ENCODE data around the gene TMEM178B.

Gene TMEM178B

DNA sequence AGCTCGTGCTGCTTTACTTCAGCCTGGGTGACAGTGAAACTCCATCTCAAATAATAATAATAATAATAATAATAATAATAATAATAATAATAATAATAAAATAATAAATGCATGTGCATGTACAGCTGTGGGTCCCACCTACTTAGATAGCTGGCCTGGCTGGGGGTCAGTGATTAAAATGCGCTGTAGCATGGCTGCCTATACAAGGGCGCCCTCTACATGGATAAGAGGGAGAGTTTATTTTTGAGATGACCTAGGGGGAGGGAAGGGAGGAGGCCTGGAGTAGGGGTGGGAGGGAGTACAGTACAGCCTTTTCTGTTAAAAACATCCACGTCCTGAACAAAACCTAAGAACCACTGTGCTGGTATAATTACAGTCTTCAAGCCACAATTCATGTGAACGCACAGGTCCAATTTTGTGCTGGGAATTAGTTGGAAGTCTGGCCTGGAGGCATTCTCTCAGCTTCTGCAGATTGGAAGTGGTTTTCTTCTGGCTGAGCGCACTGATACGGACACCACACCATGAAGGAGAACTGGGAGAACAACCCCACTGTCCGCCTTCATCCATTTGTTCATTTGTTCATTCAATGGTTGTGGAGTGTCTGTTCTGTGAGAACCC lies 146.5 kb downstream of the TMEM178B start:
- DNase-seq = no peak

DNA sequence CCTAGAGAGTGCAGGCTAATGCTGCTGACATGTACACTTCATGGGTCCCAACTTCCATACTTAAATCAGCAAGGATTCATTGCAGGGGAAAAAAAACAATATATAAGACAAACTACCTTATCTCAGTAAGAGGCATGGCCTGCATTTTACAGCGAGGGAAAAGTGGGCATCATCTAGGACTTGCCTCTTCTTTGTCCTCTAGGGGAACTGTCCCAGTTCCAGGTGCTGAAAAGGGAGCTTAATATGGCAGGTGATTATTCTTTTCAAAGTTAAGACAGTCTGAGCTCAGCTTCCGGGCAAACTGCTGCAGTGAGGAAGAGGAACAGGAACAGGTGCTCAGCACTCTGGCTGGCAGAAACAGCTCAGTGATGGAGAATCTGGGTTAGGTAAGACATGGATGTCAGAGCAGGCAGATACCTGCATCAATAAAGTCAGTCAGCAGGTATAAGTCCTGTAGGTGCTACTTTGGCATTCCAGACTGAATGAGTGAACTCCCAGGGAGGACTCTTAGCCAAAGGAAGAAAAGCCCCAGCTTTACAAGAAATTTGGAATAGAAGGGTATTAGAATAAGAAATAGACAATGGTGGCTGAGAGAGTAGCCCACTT lies 147.2 kb downstream of the TMEM178B start:
- no peak for DNase-seq

DNA sequence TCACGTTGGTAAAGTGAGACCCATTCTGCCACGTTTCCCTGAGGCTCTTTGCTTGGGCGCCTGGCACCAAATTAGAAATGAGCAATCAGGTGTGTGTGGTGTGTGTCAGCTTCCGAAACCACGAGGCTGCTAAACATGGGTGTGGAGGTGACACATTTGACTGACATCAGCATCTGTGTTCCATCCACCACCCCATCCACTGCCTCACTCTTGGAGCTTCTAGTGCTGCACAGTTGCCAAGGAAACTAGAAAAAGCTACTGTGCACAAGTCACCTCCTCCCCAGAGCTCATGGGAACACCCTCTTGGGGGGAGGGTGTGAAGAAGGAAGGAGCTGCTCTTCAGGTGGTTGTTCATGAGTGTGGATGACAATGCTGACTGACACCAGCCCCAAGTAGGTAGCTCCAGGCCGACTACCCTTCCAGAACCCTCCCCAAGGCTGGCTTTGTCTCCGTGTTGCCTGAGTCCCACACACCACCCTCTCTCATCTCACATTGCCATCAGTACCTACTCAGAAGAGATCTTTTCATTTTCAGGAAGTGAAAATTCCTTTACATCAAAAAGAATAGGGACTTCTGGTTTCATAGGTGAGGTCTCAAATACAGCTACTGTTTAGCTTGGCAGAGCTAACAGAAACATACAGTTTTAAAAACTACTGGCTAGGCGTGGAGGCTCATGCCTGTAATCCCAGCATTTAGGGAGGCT lies 152.2 kb downstream of the TMEM178B start:
- peak in 7 of 51 donors; percentile 15 to 63 (median 42) for DNase-seq

DNA sequence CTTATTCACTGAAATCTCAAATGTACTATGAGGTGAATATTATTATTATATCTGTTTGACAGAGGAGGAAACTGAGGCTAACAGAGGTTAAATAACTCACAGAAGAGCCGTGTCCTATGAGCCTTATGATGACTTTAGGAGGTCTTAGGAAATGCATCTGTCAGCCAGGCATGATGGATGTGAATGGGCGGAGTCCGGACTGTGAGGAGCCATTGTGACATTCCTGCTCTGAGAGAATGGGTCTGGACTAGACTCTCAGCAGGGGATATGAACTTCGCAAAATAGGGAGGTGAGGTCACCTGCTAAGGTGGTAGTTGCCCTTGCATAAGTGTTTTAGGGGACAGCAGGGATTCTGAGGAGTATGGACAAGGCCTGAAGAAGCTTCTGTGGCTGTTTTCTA lies 153.6 kb downstream of the TMEM178B start:
- no peak for DNase-seq

DNA sequence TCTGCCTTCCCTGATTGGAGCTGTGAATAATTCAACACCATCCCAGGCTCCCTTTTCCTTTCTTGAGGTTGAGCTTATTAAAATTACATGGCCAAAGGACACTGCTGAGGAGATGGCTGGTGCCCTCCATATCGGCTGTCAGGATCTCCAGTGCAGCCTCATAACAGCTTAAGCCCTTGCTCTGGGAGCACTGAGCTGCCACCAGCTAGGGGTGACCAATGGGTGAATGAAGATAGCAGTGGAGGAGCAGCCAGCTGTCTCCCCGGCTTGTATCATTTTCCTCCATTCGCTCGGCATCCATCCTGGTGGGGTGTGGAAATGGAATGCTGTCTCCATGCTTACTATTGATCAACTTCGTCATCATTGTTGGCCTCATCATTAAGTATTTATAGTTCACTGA lies 154.6 kb downstream of the TMEM178B start:
- DNase-seq = no peak

DNA sequence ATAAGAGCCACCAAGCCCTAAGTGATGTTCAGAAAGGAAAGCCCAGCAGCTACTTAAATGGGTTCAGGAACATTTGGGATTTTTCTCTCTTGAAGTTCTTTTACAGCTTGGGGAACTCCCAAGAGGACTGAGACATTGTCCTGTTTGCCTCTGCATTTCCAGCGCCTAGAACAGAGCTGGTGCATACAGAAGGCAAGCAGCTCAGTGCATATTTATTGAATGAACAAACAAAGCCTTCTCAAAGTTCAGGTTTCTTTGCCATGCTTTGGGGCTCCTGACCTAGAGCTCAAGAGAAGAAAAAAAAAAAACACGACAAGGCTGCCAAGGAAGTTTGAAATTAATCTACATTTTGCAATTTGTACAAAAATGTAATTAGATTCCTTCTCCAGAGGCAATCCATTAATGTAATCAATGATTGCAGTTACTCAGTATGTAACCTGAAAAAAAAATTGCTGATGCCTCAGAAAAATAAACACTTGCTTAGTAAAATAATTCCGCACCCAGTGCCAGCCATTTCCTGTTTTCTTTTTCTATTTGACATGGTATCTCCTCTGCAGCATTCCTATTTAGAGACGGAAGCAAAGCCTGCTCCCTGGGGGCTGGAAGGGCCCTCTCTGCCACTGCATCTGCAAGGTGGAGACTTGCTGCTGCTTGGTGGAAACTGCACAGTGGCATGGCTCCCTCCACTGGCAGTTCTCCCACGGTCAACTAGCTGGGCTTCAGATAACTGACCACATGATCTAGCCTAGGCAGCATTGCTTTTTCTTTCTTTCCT lies 157.3 kb downstream of the TMEM178B start:
- DNase-seq = peak in 30 of 51 donors; percentile 5 to 72 (median 35)

DNA sequence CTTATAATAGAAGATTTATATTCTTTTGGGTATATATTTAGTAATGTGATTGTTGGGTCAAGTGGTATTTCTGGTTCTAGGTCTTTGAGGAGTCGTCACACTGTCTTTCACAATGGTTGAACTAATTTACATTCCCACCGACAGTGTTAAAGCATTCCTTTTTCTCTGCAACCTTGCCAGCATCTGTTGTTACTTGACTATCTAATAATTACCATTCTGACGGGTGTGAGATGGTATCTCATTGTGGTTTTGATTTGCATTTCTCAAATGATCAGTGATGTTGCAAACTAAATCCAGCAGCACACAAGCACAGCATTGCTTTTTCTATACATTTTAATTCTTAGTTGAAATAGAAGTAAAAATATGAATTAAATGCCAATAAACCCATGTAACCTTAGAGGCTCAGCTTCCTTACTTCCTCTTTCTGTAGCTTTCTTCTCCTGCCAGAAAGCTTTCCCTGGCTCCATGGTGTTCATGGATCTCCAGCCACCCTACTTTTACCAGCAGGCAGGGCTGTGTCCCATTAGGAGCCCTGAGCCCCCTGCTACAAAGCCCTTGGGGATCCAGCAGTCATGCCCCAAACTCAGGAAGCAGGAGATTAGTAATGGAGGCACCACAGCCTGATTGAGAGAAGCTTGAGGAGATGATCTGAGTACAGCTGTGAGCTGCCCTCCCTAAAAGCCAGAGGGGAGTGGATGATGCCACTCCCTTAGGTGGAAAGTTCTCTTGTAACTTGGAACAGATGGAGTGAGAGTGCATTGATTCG lies 158.6 kb downstream of the TMEM178B start:
- no peak for DNase-seq

DNA sequence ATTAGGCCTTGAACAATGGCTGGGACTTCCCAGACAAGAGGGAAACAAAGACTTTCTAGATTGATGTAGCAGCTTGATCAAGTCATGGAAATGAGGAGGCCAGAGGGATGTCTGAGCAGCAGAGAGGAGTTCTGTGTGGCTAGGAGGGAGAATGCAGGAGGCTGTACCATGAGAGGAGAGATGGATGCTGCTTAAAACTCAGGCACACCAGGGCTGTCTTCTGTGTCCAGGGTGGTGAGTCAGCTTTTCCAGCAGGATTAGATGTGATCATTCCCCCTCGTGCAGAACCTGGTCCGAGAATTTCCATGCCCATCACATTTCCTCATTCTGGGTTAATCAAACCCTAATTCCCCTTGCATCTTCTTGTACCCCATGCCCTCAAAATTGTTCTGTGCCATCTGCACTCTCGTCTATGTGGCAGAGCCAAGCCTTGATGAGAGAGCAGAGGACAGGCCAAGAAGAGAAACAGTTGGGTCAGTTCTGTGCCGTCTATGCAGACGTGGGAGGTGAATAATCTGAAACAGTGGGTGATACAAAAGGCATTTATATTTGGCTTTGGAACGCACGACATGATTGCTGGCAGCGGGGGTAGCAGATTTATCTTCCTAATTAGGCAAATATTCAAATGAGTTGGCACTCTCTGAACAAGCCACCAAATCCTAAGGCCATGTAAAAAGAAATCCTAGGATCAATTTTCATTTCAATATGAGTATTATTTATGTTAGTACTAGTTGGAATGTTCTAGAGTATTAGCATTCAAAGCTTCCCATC lies 160.7 kb downstream of the TMEM178B start:
- no peak for DNase-seq

DNA sequence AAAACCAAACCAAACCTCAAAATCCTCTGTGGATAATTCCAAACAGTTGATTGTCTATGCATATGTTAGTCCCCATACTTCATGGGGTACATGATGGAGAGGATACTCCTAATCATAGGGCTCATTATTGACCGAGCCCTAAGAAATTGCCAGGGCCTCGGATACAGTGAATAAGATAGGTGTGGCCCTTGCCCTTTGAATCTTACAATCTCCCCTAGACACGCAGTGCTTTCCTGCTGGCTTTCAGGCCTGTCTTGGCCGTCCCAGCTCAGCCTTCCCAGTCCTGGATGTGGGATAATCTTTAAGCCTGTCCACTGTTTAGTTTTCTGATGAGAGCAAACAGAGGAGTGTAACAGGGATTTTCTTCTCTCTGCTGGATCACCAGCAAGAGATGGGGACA lies 161.8 kb downstream of the TMEM178B start:
- no peak for DNase-seq

DNA sequence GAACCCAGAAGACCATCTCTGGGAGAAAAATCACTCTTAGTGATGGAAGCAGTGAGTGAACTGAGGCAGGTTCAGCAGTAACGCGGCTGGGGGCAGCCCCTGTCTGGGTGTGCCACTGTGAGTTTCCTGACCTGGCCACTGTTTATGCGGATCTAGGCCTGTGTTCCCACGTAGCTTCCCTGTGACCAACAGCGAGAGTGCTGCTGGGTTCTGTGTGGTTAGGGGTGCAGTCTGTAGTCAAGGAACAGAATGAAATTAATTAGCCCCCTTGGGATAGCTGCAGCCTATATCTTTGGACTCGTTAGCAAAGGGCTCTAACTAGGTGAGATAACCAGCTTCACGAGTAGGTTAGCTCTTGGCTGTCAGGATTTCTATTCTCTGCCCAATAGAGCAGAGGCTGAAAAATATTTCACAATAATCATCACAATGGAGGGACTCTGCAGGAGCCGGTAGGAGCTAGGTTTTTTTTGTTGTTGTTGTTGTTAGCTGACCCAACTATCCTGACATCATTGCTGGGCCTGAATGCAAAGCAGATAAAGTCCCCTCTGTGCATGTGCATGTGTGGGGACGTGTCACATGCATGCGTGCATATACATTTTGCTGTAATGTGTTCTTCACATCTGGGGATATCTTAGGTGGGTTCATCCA lies 164.9 kb downstream of the TMEM178B start:
- DNase-seq = no peak

DNA sequence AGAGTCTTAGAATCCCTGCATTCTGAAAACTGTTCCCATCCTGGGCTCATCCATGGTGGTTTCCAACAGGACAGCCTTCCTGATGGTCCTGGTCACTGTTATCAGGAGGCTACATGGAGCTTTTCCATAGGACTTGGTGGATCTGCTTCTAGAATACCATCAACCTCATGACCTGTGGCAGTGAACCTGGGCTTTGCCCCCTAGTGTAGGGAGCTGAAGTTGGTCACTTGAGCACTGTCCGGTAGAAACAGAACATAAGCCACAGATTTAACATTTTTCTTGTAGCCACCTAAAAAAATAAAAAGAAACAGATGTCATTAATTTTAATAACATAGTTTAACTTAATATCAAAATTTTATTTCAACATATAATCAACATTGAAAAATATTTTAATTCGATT lies 165.8 kb downstream of the TMEM178B start:
- DNase-seq = no peak

DNA sequence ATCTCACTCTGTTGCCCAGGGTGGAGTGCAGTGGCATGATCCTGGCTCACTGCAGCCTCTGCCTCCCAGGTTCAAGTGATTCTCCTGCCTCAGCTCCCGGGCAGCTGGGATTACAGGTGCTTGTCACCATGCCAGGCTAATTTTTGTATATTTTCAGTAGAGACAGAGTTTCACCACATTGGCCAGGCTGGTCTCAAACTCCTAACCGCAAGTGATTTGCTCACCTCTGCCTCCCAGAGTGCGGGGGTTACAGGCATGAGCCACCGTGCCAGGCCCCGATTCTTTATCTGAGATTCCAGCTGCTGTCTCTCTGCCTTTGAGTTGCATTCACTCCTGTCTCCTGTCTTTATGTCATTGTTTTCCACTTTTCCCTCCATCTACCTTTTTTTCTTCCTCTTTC lies 168.7 kb downstream of the TMEM178B start:
- no peak for DNase-seq

DNA sequence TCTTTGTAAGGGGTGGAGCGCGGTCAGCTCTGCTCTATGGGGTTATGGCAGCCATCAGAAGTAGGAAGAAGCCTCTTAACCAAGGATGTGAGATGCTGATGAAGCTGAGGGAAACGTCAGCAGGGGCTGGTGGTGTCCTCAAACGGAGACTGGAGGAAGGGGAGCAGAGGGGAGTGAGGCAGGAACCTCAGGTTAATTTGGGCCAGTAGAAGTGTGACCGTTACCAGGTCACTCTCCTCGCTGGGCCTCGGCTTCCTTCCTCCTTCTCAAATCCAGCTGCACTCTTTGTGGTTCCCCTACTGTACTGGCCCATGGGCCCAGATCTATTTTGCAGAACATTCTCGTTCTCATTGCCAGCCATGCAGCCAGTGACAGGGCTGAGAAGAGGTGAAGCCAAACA lies 169.5 kb downstream of the TMEM178B start:
- DNase-seq = no peak

DNA sequence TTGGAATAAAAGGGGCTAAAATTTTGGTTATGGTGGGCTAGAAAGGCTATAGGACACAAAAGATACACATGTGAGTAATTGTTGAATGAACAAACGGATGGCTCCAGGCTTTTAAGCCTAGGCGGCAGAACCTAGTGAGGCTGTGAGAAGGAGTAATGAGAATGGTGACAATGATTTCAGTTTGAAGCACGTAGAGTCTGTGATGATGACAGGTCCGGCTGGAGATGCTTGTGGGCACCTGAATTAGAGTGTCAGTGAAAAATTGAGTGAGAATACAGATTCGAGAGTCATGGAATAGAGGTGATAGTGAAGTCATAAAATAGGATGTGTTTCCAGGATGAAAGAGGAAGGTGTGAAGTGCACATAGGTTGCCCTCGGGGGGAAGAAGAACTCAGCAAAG lies 170.6 kb downstream of the TMEM178B start:
- no peak for DNase-seq

DNA sequence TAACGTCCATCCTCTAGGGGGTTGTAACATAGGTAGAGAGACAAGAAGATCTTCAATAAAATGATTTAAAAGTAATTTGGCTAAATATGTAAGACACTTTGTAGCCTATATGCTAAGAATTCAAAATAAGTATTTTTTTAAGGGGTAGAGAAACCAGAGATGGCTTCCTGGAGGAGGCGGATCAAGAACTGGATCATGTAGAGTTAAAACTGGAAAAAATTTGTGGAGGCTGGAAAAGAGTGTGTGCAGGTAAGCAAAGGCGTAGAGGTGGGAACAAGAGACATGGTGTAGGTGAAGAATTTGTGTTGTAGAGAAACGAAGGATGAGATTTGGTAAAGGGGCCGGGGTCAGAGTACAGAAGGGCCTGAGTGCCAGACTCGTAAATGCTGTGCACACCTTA lies 172.6 kb downstream of the TMEM178B start:
- no peak for DNase-seq

DNA sequence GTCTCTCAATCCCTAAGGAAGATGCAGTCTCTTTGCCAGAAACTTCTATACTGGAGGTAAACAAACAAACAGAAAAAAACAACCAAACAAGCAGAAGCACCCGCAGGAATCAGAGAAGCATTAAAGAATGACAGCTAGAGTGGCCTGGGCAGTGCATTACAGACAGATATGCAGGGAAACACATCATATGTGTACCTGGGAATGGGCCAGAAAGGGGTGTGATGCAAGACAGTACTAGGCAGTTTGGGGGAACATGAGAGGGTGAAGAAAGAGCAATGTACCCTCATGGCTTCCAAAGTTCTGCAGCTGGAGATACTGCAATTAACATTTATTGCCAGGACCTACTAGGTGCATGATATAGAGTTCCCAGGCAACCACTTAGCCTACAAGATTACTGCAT lies 177.3 kb downstream of the TMEM178B start:
- no peak for DNase-seq

DNA sequence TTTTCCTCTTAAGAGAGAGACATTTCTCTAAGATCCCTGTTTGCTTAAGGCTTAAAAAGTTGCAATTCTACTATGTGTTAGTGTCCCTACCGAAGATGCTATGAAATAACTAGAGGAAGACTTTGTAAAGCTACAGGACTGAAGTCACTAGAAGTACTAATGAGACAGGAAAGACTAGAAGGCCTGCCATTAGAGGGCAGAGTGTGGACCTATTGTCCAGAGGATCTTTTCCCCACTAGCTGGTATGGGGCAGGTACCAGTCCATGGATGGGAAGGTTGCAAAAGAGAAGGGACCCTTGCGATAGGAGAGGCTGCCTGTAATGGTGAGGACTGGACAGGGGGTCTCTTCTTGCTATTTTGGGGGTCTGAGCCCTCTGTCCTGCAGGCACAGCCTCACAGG lies 178.1 kb downstream of the TMEM178B start:
- no peak for DNase-seq

DNA sequence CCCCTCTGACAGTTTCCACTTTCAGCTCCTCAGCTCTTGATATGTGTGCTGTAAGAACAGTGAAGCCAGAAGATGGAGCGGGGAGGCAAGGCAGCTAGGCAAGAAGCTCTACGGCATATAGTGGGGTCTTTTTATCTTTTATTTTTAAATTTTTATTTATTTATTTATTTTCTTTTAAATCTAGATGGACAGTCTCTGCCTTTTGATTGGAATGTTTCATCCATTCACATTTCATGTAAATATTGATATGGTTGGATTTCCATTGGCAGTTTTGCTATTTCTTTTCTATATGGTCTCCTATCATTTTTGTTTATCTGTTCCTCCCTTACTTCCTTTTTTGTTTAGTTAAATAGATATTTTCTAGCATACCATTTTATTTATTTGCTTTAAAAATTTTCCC lies 183.7 kb downstream of the TMEM178B start:
- DNase-seq = no peak

DNA sequence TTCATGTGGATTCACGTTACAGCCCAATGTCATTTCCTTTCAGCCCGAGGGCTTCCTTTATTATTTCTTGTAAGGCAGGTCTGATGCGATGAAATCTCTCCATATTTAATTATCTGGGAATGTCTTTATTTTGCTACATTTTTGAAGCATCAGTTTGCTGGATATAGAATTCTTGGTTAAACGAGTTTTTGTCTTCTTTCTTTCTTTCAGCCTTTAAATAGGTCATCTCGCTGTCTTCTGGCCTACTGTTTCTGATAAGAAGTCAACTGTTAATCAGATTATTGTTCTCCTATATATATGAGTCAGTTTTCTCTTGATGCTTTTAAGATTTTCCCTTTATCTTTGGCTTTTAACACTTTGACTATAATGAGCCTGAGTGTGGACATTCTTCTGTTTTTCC lies 184.7 kb downstream of the TMEM178B start:
- no peak for DNase-seq

Measured in hypothalamus (tissue), 51 donors.